ENCODE data around the gene HOXD1.

HOXD1 gene

DNA sequence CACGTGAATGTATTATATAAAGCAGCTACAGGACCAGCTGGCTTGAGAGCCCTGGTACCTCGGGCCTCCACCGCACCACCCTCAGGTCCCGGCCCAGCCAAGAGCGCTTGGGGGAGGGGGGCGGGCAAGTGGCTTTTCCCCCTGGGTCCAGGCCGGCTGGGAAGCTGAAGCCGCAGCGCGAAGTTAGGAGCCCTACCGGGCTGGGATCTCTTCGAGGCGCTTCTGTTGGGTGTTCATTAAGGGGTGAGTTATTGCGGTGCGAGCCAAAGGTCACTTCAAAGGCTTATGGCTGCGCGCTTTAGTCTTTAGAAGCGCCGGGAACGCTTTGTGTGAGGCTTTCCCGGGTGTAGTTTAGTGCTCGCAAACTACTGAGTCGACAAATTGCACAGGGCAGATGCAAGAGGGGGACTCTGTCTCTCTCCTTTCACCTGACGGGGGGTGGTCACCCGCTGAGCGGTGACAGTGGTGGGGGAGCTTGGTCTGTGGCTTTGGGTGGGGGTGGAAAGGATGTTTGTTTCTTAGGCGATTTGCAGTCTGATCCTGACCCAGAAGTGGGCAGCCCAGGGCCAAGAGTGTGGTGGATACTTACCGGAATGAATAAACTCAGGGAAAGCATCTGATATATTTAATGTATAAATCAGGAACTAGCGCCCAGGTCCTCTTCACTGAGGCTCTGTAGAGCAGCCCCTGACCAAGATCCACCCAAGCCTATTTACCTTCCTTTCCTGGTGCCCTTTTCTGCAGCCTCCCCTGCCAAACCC is 25.4 kb upstream of the HOXD1 start:
- no peak for DNase-seq (ENCODE audit: low read depth)
- in situ Hi-C loops (cut with HindIII; ENCODE audit: low sequenced_read_pairs) = no loop called here
- H3K4me3 ChIP-seq (ENCODE audit: low read depth, low read length) = no peak overlapping the region
- TF ChIP-seq, protein P1, sequence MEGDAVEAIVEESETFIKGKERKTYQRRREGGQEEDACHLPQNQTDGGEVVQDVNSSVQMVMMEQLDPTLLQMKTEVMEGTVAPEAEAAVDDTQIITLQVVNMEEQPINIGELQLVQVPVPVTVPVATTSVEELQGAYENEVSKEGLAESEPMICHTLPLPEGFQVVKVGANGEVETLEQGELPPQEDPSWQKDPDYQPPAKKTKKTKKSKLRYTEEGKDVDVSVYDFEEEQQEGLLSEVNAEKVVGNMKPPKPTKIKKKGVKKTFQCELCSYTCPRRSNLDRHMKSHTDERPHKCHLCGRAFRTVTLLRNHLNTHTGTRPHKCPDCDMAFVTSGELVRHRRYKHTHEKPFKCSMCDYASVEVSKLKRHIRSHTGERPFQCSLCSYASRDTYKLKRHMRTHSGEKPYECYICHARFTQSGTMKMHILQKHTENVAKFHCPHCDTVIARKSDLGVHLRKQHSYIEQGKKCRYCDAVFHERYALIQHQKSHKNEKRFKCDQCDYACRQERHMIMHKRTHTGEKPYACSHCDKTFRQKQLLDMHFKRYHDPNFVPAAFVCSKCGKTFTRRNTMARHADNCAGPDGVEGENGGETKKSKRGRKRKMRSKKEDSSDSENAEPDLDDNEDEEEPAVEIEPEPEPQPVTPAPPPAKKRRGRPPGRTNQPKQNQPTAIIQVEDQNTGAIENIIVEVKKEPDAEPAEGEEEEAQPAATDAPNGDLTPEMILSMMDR (IDR thresholded peaks at IDR 0.05; ENCODE audit: low read depth, low read length, missing control alignments) = no peak

DNA sequence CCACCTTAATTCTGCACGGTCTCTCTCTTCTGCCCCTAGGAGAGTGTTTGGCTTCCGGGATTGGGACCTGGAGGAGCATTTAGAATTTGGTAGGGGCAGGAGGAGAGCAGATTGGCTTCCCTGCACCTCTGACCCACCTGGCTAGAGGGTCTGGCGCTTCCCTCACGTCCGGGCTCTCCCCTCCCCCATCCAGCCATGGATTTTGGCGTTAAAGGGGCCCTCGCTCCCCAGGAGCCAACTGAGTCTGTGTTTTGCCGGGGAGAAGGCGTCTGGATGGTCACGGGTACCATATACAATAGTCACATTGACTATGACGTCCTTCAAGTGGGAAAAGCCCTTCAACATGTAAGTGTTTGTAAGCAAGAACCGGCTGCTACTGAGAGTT is 24.8 kb upstream of the HOXD1 start:
- DNase-seq (ENCODE audit: low read depth) = no peak
- TF ChIP-seq, protein P1 (IDR thresholded peaks at IDR 0.05; ENCODE audit: low read depth, low read length, missing control alignments) = no peak
- H3K4me3 ChIP-seq (ENCODE audit: low read depth, low read length) = no peak overlapping the region
- in situ Hi-C loops (cut with HindIII; ENCODE audit: low sequenced_read_pairs) = no loop called here

DNA sequence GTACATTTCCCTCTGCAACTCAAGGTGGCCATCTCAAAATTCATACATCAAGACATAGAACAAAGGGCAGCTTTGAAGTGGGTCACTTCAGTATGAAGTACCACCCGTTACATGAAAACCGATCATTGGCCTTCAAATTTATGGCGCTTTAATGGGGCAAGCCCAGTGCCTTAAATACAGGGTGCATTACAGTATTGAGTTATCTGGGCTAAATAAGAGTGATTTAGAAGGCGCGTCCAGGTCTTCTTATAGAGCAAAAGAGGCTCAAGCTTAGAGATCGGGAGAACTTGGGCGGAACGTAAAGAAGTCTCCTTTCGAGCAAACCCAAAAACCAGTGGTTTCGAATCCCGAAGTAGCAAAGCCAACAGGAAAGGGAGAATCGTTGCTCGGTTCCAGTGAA is 24.3 kb upstream of the HOXD1 start:
- in situ Hi-C loops (cut with HindIII; ENCODE audit: low sequenced_read_pairs) = no loop called here
- no peak for DNase-seq (ENCODE audit: low read depth)
- TF ChIP-seq, protein P1 (IDR thresholded peaks at IDR 0.05; ENCODE audit: low read depth, low read length, missing control alignments) = no peak
- H3K4me3 ChIP-seq (ENCODE audit: low read depth, low read length) = no peak overlapping the region

DNA sequence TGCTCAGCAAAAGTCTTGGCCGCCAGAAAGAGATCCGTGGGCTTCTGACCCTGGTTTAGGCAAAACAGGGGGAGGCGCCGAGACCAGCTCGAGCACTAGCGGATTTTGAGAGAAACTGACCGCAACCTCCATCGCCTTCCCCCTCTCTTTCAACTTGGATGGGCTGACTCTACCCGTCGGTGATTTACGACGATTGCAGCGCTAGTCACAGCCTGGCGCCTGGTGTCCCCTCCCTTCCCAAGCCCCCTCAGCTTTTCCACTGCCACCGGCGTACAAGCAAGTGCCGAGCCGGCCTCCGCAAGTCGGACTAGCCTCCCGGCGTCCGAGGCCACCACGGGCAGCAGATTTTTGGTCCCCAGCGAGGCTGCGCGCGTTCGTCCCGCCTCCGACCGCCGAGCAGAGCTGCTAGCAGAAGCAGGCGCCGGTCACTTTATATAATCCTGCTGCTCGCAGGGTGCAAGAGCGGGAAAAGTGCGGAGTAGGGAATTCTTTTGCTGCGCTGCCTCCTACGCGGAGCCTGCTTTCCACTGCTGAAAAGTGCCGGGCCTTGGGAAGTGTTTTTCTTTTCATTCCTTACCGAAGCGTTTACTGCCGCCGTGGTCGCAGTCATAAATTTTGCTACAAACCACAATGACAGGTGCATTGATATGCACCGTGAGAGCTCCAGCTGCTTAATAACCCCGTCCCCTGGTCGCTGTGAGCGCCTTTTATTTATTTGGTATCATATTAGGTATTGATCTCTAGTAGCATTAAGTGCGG is 23.7 kb upstream of the HOXD1 start:
- H3K4me3 ChIP-seq (ENCODE audit: low read depth, low read length) = no peak overlapping the region
- in situ Hi-C loops (cut with HindIII; ENCODE audit: low sequenced_read_pairs) = no loop called here
- TF ChIP-seq, protein P1 (IDR thresholded peaks at IDR 0.05; ENCODE audit: low read depth, low read length, missing control alignments) = no peak
- no peak for DNase-seq (ENCODE audit: low read depth)

DNA sequence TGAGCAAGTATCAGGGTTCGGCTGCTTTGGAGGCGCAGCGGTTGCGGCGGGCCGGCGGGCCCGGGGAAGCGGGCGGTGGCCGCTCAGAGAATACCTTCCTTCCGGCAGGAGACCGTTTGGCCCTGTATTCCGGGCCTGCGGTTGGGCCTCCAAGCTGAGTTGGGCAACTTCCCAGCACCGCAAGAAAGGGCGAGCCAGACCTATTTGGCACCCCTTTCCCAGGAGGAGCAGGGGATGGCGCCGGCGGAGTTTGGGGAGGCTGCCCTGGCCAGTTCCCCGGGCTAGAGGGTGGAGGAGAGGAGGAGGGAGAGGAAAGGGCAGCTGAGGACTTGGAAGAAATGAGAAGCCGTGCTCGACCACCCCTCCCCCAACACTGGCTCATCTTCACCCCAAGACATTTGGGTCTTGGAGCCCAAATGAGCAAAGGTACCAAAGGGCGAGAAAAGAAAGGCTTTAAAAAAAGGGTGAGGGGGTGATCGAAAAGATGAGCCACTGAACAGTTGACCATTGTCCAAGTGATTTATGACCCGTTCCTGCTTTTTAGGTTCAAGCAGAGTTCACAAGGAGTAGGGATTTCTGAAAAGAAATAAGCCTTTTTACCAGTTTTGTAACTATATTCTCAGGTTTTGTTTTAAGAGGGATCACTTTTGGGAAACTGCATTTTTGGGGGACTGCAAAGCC is 23.0 kb upstream of the HOXD1 start:
- TF ChIP-seq, protein P1 (IDR thresholded peaks at IDR 0.05; ENCODE audit: low read depth, low read length, missing control alignments) = no peak
- no peak for DNase-seq (ENCODE audit: low read depth)
- no peak overlapping the region for H3K4me3 ChIP-seq (ENCODE audit: low read depth, low read length)
- in situ Hi-C loops (cut with HindIII; ENCODE audit: low sequenced_read_pairs) = no loop called here

DNA sequence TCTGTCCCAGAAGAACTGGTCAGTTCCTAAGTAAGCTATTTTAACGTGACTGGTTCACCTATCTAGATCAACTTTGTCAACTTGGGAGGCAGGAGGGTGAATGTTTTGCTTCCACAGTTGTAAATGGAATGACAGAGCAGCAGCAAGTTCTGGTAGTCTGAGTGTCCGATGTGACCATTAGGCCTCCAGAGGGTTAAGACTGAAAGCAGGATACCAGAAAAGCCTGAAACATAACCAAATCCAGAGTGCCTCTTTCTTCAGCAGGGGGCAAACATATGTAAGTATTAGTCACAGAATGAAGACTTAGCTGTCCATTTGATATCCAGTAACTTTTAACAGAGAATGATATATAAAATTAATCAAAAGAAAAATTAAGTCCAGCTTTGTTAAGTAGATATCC is 22.2 kb upstream of the HOXD1 start:
- DNase-seq (ENCODE audit: low read depth) = no peak
- no peak overlapping the region for H3K4me3 ChIP-seq (ENCODE audit: low read depth, low read length)
- TF ChIP-seq, protein P1 (IDR thresholded peaks at IDR 0.05; ENCODE audit: low read depth, low read length, missing control alignments) = no peak
- in situ Hi-C loops (cut with HindIII; ENCODE audit: low sequenced_read_pairs) = no loop called here

Measured in astrocyte of the cerebellum (primary cell).